GM23338 (cell line): ENCODE data around the gene SPZ1.

Source experiments
- CREB1 ChIP-seq: fragments of 250-450 bp; sonication (Bioruptor Pico); IDR thresholded peaks from 2 replicates; pipeline ENCODE4 v1.5.0; 2020; ENCODE audit warnings: low read depth, mild to moderate bottlenecking, moderate library complexity
- EZH2 ChIP-seq: fragments of 200-600 bp; sonication (generic); IDR thresholded peaks from one replicate; pipeline ENCODE4 v1.8.0; 2017; ENCODE audit warnings: antibody characterized with exemption, mild to moderate bottlenecking, low read depth; ENCODE audit not compliant: unreplicated experiment
- EZH2phosphoT487 ChIP-seq: fragments of 200-600 bp; sonication (generic); IDR thresholded peaks from one replicate; pipeline ENCODE4 v1.8.1; 2018; ENCODE audit warnings: antibody characterized with exemption; ENCODE audit not compliant: unreplicated experiment
- JUNB ChIP-seq: IDR thresholded peaks from one replicate; pipeline ENCODE4 v1.6.1; 2016; ENCODE audit warnings: antibody characterized with exemption; ENCODE audit not compliant: unreplicated experiment
- NANOG ChIP-seq: IDR thresholded peaks from 2 replicates; pipeline ENCODE4 v1.6.1; 2016; ENCODE audit warnings: antibody characterized with exemption, borderline replicate concordance
- POLR2AphosphoS5 ChIP-seq: IDR thresholded peaks from 2 replicates; pipeline ENCODE4 v1.6.1; 2016; ENCODE audit warnings: antibody characterized with exemption, low read depth
- STAT1 ChIP-seq: IDR thresholded peaks from one replicate; pipeline ENCODE4 v1.6.1; 2016; ENCODE audit warnings: antibody characterized with exemption; ENCODE audit not compliant: unreplicated experiment
- ZNF114 ChIP-seq: fragments of 250-450 bp; sonication (Bioruptor Pico); IDR thresholded peaks from 2 replicates; pipeline ENCODE4 v1.5.0; 2020; ENCODE audit warnings: mild to moderate bottlenecking, moderate library complexity
- ZNF462 ChIP-seq: fragments of 250-450 bp; sonication (Bioruptor Pico); IDR thresholded peaks from 2 replicates; pipeline ENCODE4 v1.5.0; 2020; ENCODE audit warnings: mild to moderate bottlenecking, moderate library complexity
- TF ChIP-seq, protein P1 (sequence below): IDR thresholded peaks from one replicate; pipeline ENCODE4 v1.6.1; 2018; ENCODE audit warnings: antibody characterized with exemption; ENCODE audit not compliant: unreplicated experiment
- TF ChIP-seq, protein P2 (sequence below), 2 experiments: fragments of 200-600 bp in 1 of 2; sonication (generic) in 1 of 2; conservative IDR thresholded peaks; 2 replicates each; pipeline versions ENCODE4 v1.5.1 to v1.6.1; 2016 to 2017; ENCODE audit warnings: antibody characterized with exemption in 2 of 2, low read depth in 2 of 2, mild to moderate bottlenecking in 2 of 2, moderate library complexity in 1 of 2

- TF ChIP-seq, protein P1, sequence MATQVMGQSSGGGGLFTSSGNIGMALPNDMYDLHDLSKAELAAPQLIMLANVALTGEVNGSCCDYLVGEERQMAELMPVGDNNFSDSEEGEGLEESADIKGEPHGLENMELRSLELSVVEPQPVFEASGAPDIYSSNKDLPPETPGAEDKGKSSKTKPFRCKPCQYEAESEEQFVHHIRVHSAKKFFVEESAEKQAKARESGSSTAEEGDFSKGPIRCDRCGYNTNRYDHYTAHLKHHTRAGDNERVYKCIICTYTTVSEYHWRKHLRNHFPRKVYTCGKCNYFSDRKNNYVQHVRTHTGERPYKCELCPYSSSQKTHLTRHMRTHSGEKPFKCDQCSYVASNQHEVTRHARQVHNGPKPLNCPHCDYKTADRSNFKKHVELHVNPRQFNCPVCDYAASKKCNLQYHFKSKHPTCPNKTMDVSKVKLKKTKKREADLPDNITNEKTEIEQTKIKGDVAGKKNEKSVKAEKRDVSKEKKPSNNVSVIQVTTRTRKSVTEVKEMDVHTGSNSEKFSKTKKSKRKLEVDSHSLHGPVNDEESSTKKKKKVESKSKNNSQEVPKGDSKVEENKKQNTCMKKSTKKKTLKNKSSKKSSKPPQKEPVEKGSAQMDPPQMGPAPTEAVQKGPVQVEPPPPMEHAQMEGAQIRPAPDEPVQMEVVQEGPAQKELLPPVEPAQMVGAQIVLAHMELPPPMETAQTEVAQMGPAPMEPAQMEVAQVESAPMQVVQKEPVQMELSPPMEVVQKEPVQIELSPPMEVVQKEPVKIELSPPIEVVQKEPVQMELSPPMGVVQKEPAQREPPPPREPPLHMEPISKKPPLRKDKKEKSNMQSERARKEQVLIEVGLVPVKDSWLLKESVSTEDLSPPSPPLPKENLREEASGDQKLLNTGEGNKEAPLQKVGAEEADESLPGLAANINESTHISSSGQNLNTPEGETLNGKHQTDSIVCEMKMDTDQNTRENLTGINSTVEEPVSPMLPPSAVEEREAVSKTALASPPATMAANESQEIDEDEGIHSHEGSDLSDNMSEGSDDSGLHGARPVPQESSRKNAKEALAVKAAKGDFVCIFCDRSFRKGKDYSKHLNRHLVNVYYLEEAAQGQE: no peak
- TF ChIP-seq EZH2 (no peak), JUNB (no peak), ZNF462 (CRISPR knock-in tag) (no peak), POLR2AphosphoS5 (no peak), STAT1 (no peak), ZNF114 (CRISPR knock-in tag) (no peak), EZH2phosphoT487 (no peak), NANOG (no peak), CREB1 (CRISPR knock-in tag) (no peak)
- TF ChIP-seq, protein P2, sequence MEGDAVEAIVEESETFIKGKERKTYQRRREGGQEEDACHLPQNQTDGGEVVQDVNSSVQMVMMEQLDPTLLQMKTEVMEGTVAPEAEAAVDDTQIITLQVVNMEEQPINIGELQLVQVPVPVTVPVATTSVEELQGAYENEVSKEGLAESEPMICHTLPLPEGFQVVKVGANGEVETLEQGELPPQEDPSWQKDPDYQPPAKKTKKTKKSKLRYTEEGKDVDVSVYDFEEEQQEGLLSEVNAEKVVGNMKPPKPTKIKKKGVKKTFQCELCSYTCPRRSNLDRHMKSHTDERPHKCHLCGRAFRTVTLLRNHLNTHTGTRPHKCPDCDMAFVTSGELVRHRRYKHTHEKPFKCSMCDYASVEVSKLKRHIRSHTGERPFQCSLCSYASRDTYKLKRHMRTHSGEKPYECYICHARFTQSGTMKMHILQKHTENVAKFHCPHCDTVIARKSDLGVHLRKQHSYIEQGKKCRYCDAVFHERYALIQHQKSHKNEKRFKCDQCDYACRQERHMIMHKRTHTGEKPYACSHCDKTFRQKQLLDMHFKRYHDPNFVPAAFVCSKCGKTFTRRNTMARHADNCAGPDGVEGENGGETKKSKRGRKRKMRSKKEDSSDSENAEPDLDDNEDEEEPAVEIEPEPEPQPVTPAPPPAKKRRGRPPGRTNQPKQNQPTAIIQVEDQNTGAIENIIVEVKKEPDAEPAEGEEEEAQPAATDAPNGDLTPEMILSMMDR (conservative IDR thresholded peaks at IDR 0.05; ENCODE audit: low read depth in 2 of 2): no peak
Measured at GRCh38 chr5:80299601-80300000, 20.2 kb upstream of the SPZ1 start.
